Measurements from ENCODE around the gene GRAMD2B. TPM values are rescaled to one million over a fixed set of nuclear protein-coding genes. Genes with fewer than 3 reads are reported as not detected.

The GRAMD2B gene
- total and polyA plus RNA-seq, 2 of the 13 experiments (the other 11 are each of a cell fraction or from before 2014, with no cell fraction given): 8.1 to 10.6 TPM

GRCh38 chr5:126419102-126419501 is 4.1 kb upstream of the GRAMD2B start:
- no TSS peak for BruUV-seq (replicated peaks)
- no peak for FAIRE-seq

More at GRCh38 chr5:126419102-126419501, 4.1 kb upstream of the GRAMD2B start:
- H3K27ac ChIP-seq (ENCODE audit: extremely low read length, insufficient read depth, low read length): no peak overlapping the region
- intact Hi-C loops (cut with micrococcal nuclease; ENCODE audit: unreplicated experiment): no loop called here
- no peaks in the 10 kb centered on the region for H4K20me1 ChIP-seq (ENCODE audit: insufficient read depth, low read length)
- no peak for DNase-seq (ENCODE audit: low spot score)
- no peaks in the 10 kb centered on the region for H3K4me1 ChIP-seq (ENCODE audit: insufficient read depth, low read length)
- POLR2A ChIA-PET: no interaction called here
- no peaks in the 10 kb centered on the region for H3K79me2 ChIP-seq (ENCODE audit: insufficient read depth, low read length)
- no peak for TF ChIP-seq HHEX (CRISPR knock-in tag; IDR thresholded peaks at IDR 0.05)
- TF ChIP-seq CSRNP1 (CRISPR knock-in tag; IDR thresholded peaks at IDR 0.05): no peak
- no peak for TF ChIP-seq NR2F1 (CRISPR knock-in tag; IDR thresholded peaks at IDR 0.05)
- no peak for TF ChIP-seq SNAPC4 (CRISPR knock-in tag; IDR thresholded peaks at IDR 0.05)
- TF ChIP-seq ZNF382 (CRISPR knock-in tag; IDR thresholded peaks at IDR 0.05; ENCODE audit: borderline replicate concordance): no peak
- TF ChIP-seq NKX3-1 (CRISPR knock-in tag; IDR thresholded peaks at IDR 0.05): no peak
- no peak for TF ChIP-seq ZNF232 (CRISPR knock-in tag; IDR thresholded peaks at IDR 0.05; ENCODE audit: borderline replicate concordance)
- no peak for TF ChIP-seq NFIC (IDR thresholded peaks at IDR 0.05; ENCODE audit: low read length)
- no peak for TF ChIP-seq ZNF570 (CRISPR knock-in tag; IDR thresholded peaks at IDR 0.05; ENCODE audit: borderline replicate concordance)
- TF ChIP-seq ZFY (CRISPR knock-in tag; IDR thresholded peaks at IDR 0.05): no peak
- no peak for TF ChIP-seq PBX3 (CRISPR knock-in tag; IDR thresholded peaks at IDR 0.05; ENCODE audit: borderline replicate concordance)
- no peak for TF ChIP-seq ETV6 (CRISPR knock-in tag; conservative IDR thresholded peaks at IDR 0.05)
- TF ChIP-seq ZNF512 (CRISPR knock-in tag; IDR thresholded peaks at IDR 0.05): no peak
- H3K4me2 ChIP-seq (ENCODE audit: low read depth, low read length): no peak overlapping the region
- in situ Hi-C loops (cut with HindIII; ENCODE audit: extremely low pct_ligation_motif_present, low pct_unique_long_range_greater_than_20kb): no loop called here
- H3K4me3 ChIP-seq (replicated peaks in 1 of 3; ENCODE audit: insufficient read depth in 1 of 3, low read depth in 2 of 3, low read length in 3 of 3): no peak overlapping the region
- no peaks in the 10 kb centered on the region for H3K27me3 ChIP-seq (ENCODE audit: control insufficient read depth in 1 of 2, insufficient read depth in 2 of 2, low read length in 2 of 2)
- H2AFZ ChIP-seq (ENCODE audit: low read length): no peak overlapping the region
- H3K9me3 ChIP-seq (ENCODE audit: low read length): no peaks in the 10 kb centered on the region
- CTCF ChIA-PET (ENCODE audit: low intra/inter-chr PET ratio, low total read pairs): no interaction called here
- no peaks in the 10 kb centered on the region; a peak in 1 of 5 replicates for H3K36me3 ChIP-seq (replicated peaks in 1 of 2; ENCODE audit: control insufficient read depth in 1 of 2, insufficient read depth in 2 of 2, low read length in 2 of 2)
- WGBS (ENCODE audit: low lambda C conversion rate): 92% methylated on average over 5 of the region's 5 CpGs
- ATAC-seq: no peak
- no peak overlapping the region for H3K9ac ChIP-seq (ENCODE audit: insufficient read depth, low read depth, low read length)

Measured in HepG2 (cell line).